SHP77 treated with DMSO at 0.1 percent for 48 hours (cell line): ENCODE data around the gene CD1B.
"Not testable (repeated sequence)": the region's sequence is repeated elsewhere in the genome, so short reads cannot be mapped to it uniquely, and the experiment has no call there.

Experiments
- DNase-seq: peaks from one replicate; lab custom pipeline; 2025; lab: John Stamatoyannopoulos, UW

The CD1B gene

GRCh38 chr1:158331481-158332150, at the start of gene CD1B:
Gene CD1B (minus strand): TSS chr1:158331531. CDS start chr1:158331423, 108 bp downstream.
- no peak for DNase-seq

- DNase-seq = no peak
These were observed 43.5 kb upstream of the CD1B start for GRCh38 chr1:158374860-158375259.

- not testable (repeated sequence) for DNase-seq
These were observed 42.8 kb upstream of the CD1B start for GRCh38 chr1:158374101-158374500.

- no peak for DNase-seq
These were observed 40.0 kb upstream of the CD1B start for GRCh38 chr1:158371188-158371953.

- DNase-seq = no peak
These were observed 35.5 kb upstream of the CD1B start for GRCh38 chr1:158366783-158367182.

- no peak for DNase-seq
These were observed 31.6 kb upstream of the CD1B start for GRCh38 chr1:158362941-158363340.

GRCh38 chr1:158362482-158362881, 31.2 kb upstream of the CD1B start:
- DNase-seq = no peak

- DNase-seq = no peak
These were observed 26.1 kb upstream of the CD1B start for GRCh38 chr1:158357441-158357840.

GRCh38 chr1:158356616-158357015, 25.3 kb upstream of the CD1B start:
- DNase-seq = no peak

- DNase-seq = no peak
These were observed 24.5 kb upstream of the CD1B start for GRCh38 chr1:158355773-158356285.

GRCh38 chr1:158354255-158354654, 22.9 kb upstream of the CD1B start:
- no peak for DNase-seq

- DNase-seq = no peak
These were observed 22.2 kb upstream of the CD1B start, which contains the start of gene CD1E for GRCh38 chr1:158353303-158354075. Gene CD1E (plus strand): TSS chr1:158353894. CDS start chr1:158353989, 95 bp downstream.

- not testable (repeated sequence) for DNase-seq
These were observed 17.6 kb upstream of the CD1B start for GRCh38 chr1:158348946-158349345.

- not testable (repeated sequence) for DNase-seq
These were observed 5.1 kb upstream of the CD1B start for GRCh38 chr1:158336413-158336812.

GRCh38 chr1:158335213-158335532, 3.8 kb upstream of the CD1B start:
- DNase-seq = no peak

- no peak for DNase-seq
These were observed 3.3 kb upstream of the CD1B start for GRCh38 chr1:158334526-158335212.

GRCh38 chr1:158333405-158334155, 2.2 kb upstream of the CD1B start:
- DNase-seq = no peak

GRCh38 chr1:158331106-158331425, 265 bp downstream of the CD1B start:
- DNase-seq = no peak

GRCh38 chr1:158330391-158331105, 783 bp downstream of the CD1B start:
- no peak for DNase-seq

GRCh38 chr1:158329733-158330132, 1.6 kb downstream of the CD1B start:
- DNase-seq = no peak

- DNase-seq = no peak
These were observed 2.0 kb downstream of the CD1B start for GRCh38 chr1:158329300-158329699.
